Measurements from ENCODE around the gene ALOX15B.

ALOX15B gene

GRCh38 chr17:8084250-8084649 lies 45.4 kb downstream of the ALOX15B start:
- FAIRE-seq, result no peak

- FAIRE-seq, result no peak
These were observed 48.5 kb downstream of the ALOX15B start, which contains the start of gene ALOX12B for GRCh38 chr17:8087075-8087951. Gene ALOX12B, minus strand, starts transcription at chr17:8087716. Its CDS starts 274 bp downstream, at chr17:8087442.

- no peak for FAIRE-seq
These were observed 49.0 kb downstream of the ALOX15B start for GRCh38 chr17:8087952-8088230.

DNA sequence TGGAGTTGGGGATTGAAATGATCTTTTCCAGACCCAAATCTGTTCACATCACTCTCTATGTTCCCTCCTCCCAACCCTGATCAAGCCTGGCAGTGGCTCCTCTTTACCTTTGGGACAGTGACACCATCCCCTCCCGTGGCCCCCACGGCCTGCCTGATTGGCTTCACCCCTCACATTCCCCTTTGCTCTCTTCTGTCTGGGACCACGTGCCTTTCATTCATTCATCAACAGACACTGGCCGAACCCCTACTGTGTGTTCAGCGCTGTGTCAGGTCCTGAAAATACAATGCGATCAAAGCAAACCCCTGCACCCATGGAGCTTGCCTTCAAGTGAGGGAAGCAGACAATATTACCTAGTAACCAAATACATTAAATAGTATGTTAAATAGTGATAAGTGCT lies 50.9 kb downstream of the ALOX15B start:
- no peak for FAIRE-seq

- no peak for FAIRE-seq
These were observed 52.3 kb downstream of the ALOX15B start for GRCh38 chr17:8091033-8091687.

DNA sequence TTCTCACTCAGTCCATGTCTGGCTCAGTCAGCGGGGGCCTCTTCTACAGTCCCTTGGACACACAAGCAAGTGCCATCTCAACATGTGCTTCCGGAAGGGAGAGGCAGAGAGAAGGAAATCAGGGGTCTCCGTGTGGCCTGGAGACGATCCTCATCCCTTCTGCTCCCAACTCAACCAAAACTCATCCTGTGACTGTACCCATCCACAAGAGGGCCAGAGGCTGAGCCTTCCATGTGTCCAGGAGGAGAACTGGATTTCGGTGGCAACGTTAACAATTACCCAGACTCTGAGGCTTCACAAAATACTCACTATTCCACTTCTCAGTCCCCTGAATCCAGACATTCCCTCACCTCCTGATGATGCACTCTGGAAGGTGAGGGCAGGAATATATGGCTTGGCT lies 56.5 kb downstream of the ALOX15B start:
- no peak for FAIRE-seq

DNA sequence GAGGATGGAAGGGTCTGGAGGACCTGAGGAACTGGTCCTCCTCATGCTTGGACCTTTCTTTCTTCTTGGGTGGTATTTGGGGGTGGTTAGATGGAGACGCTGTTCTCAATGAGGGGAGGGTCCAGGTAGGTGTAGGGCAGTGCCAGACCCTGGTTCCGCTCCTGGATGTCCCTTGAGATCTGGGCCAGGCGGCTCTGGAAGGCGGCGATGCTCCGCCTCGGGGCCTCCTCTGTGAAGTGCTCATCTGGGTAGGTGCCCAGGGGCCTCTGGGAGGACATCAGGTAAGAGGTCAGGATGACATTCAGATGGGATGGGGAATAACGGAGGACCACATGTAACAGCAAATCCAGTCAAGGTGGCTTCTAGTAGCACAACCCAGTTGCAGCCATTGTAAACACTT lies 57.7 kb downstream of the ALOX15B start:
- no peak for FAIRE-seq

All from islet of Langerhans (tissue), 1 donor.